A549 treated with CpdA at 1 μM for 4 hours (cell line): ENCODE results near the gene ZNF667. TPM values are rescaled to one million over a fixed set of nuclear protein-coding genes. Genes with fewer than 3 reads are reported as not detected.

ENCODE experiments used
- total RNA-seq: library from RNA; stranded (reverse); fragments of 200-300 nt; extraction: Qiagen RNA extraction; gene quantifications from 5 replicates; pipeline ENCODE4 v1.2.3, GENCODE V29; 2022; ENCODE audit warnings: low read depth

ZNF667 gene
- total RNA-seq = not detected in 5 replicates

DNA sequence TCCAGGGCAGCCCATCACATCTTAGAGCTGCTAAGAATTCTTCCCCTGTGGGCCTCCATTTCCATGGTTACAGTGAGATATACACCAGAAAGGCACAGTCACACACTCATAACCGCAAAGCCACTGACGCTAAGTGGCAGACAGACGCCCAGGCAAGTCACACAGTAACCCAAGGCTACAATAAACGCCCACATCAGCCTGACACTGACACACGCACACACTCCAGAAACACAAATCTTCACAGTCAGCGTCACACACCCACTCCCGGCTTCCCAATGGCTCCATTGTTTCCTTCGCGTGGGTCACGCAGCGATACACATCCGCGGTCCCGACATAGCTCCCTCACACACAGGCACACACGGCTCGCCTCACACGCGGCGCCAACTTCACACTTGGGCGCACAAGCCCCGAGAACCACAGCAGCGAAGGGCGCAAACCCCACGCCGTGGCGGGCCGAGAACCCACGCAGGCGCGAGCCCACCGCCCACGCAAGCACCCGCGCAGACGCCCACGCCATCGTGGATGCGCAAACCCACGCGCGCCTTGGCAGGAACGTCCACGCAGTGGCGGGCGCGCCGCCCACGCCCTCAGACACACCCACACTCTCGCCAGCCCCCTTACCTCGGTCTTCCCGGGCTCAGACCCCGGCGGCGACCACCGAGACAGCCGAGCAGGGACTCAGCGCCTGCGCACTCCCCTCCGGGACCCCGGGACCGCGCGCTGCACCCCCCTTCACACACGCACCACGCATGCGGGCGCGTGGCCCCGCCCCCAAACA is at the start of gene ZNF667:
TSS of gene ZNF667 (minus strand) at position 695 of the 778 bp plus-strand sequence. CDS start 14,975 bp downstream, outside the sequence.

DNA sequence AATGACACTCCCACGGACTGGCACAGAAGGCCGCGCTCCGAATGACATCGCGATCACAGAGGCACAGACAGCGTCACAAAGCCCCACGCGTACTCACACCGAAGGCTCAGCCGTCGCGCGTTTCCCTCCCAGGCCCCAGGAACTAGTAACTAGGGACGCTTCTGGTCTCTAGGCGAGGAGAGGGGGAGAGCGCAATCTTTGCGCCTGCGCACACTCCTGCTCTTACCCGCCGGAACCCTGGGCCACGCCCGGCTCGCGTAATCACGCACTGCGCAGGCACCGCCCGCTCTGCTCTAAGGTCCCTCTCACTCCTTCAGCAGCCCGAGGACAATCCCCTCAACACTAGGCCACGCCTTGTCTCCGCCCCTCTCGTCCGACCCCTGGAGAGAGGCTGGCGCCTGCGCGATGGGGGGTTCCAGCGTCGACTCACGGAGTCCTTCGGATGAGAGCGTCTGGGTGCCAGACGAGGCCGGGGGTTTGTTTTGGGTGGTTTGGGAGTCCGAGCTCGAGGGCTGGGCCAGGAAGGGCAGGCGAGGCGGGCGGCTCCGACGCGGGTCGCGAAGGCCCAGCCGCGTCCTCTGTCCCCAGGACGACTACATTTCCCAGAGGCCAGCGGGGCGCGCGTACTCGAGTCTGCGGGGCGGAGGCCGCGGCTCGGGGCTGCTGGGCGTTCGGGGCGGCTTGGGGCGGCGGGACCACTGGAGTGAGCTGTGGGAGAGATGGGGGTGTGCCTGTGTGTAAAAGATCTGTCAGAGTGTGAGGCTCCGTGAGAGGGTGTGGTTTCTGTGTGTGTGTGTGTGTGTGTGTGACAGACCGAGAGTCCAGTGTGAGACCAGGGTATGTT is 30.5 kb upstream of the ZNF667 start, which contains the start of gene ZNF471:
TSS of gene ZNF471 (plus strand) at position 410 of the 844 bp plus-strand sequence. CDS start 3,717 bp downstream, outside the sequence.

DNA sequence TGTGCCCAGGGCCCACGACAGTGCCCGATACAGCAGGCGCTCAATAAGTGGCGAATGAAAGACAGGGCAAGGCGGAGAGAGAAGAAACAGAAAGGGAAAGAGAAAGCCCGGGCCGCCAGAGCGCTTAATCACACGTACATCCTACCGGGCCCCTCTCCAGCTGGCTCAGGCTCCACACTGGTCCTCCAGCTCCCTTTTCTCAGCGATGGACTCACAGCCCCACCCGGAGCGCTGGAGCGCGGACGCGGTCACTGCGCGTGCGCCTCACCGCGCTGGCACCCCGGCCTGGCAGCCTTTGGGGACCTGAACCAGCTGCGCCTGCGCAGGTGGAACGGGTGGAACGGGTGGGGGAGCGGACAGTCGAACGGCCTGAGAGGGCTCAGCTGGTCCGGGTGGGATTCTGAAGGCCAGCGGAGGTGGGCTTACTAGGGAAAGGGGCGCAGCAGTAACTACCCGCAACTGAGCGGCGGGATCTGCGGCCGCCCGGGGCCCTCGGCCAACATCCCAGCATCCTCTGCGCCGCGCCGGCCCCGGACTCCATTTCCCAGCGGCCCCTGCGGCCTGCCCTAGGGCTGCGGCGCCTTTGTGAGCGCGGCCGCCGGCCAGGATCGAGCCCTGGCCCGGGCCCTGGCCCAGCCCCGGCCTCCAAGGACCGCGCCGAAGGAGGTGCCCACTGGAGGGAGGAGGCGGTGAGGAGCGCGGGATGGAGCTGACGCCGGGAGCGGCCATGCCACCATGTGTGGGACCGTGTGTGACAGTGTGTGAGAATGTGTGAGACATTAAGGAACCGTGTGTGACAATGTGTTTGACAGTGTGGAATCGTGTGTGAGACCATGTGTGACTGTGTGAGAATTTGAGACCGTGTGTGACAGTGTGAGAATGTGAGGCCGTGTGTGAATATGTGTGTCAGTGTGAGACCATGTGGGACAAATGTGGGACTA is 73.1 kb downstream of the ZNF667 start, which contains the start of gene ZNF583:
TSS of gene ZNF583 (plus strand) at position 569 of the 941 bp plus-strand sequence. CDS start 2,783 bp downstream, outside the sequence.

DNA sequence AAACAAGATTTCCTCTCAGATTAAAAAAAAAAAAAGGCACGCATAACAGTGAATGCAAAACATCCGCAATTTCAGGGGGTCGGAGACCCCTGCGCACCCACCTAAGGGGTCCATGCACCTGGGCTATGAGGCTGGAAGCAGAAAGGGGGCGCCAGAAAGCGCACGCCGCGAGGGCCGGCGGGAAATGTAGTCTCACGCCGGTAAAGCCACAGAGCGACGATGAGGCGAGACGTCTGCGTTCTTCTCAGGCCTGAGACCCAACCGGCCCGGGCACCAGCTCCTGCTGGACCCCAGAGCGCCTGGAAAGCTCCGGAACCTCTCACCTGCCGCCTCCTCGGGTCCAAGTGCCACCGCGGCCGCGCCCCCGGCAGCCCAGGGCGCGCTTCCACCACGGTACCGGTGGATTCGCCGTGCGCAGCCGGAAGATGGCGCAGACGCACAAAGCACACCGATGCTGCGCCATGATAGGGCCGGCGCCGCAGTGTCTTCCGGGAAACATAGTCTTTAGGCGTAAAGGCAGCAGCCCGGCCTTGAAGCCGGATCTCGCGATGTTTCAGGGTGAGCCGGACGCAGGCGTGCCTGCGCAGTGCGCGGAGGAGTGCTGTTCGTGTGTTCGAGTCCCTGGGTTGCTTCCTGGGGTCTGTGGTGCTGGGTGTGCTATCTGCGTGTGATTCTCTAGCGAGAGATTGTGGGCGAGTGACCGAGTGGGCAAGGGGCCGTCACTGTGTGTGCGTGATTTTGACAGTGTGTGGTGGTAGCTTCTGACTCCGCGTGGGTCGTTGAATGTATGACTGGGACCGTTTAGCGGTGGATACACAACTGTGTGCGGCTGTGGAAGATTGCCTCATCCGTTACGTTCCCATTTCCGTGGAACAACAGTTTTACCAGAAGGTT is 83.8 kb downstream of the ZNF667 start, which contains the start of gene ZNF582:
TSS of gene ZNF582 (minus strand) at position 416 of the 894 bp plus-strand sequence. CDS start 1,782 bp downstream, outside the sequence.

Other genes with a start within 250 kb of the ZNF667 start
- gene EDDM13, start 204.6 kb downstream of the ZNF667 start, total RNA-seq = not detected in 5 replicates
- gene ZSCAN5A, start 162.5 kb downstream of the ZNF667 start, total RNA-seq = 7.7 to 12.8 TPM (median 9.2 TPM) in 5 replicates
- gene ZNF582, start 83.8 kb downstream of the ZNF667 start, total RNA-seq = 1.0 to 2.0 TPM (median 1.3 TPM) in 5 replicates
- 1.7 to 2.6 TPM (median 2.5 TPM) in 5 replicates for gene ZNF583, start 73.0 kb downstream of the ZNF667 start, total RNA-seq
- gene ZNF471, start 30.5 kb upstream of the ZNF667 start, total RNA-seq = 0.02 to 0.05 TPM (median 0.03 TPM) in 4 of 5 replicates, not detected in the other
- gene ZFP28, start 61.6 kb upstream of the ZNF667 start, total RNA-seq = 2.8 to 4.4 TPM (median 3.5 TPM) in 5 replicates
- 1.4 to 1.8 TPM (median 1.6 TPM) in 5 replicates for gene ZNF470, start 90.1 kb upstream of the ZNF667 start, total RNA-seq
- gene ZNF71, start 118.0 kb upstream of the ZNF667 start, total RNA-seq = 8.3 to 12.5 TPM (median 10.9 TPM) in 5 replicates
- gene SMIM17, start 165.8 kb upstream of the ZNF667 start, total RNA-seq = 0.05 TPM in 1 of 5 replicates, not detected in the others
- gene ZNF835, start 194.4 kb upstream of the ZNF667 start, total RNA-seq = not detected in 5 replicates